Thoracic aorta (tissue), 2 donors: ENCODE data around the gene LDLRAD3. TPM values are rescaled to one million over a fixed set of nuclear protein-coding genes. Genes with fewer than 3 reads are reported as not detected.

Source experiments
- ATAC-seq: fragments of 150-250 bp; one replicate; pipeline ENCODE4 v1.8.0; 2017; ENCODE audit warnings: low read depth; ENCODE audit not compliant: insufficient number of reproducible peaks, low FRiP score
- DNase-seq: peaks from one replicate; pipeline ENCODE4 v3.0.0-alpha.2; 2020; ENCODE audit warnings: low spot score
- H3K27ac ChIP-seq, 2 donors: fragments of 200-600 bp; sonication (generic); 1 replicate in 1 of 2; 2 replicates in 1 of 2; pipeline ENCODE4 v1.5.1; 2016; ENCODE audit warnings: mild to moderate bottlenecking in 2 of 2, moderate library complexity in 2 of 2
- H3K27me3 ChIP-seq: fragments of 200-600 bp; sonication (generic); replicated peaks from 2 replicates; pipeline ENCODE4 v1.6.0; 2016; ENCODE audit warnings: mild to moderate bottlenecking; ENCODE audit not compliant: insufficient read depth
- H3K36me3 ChIP-seq: fragments of 200-600 bp; sonication (generic); one replicate; pipeline ENCODE4 v1.5.1; 2016
- H3K4me1 ChIP-seq, 2 donors: fragments of 200-600 bp; sonication (generic); 1 replicate in 1 of 2; 2 replicates in 1 of 2; pipeline versions ENCODE4 v1.5.1 to v1.6.0; 2016; ENCODE audit warnings: low read depth in 2 of 2, mild to moderate bottlenecking in 1 of 2; ENCODE audit not compliant: control insufficient read depth in 1 of 2
- H3K4me3 ChIP-seq: fragments of 200-600 bp; sonication (generic); 2 replicates; pipeline ENCODE4 v1.5.1; 2016; ENCODE audit warnings: mild to moderate bottlenecking
- H3K9me3 ChIP-seq: fragments of 200-600 bp; sonication (generic); 2 replicates; pipeline ENCODE4 v1.5.1; 2016
- total RNA-seq, 2 donors: library from RNA; depleted of rRNA; stranded (reverse); fragments of >200 nt; gene quantifications; one replicate each; pipeline versions ENCODE4 v1.1.0 to v1.2.3, GENCODE V29; 2016
- TF ChIP-seq, protein P1 (sequence below): fragments of 200-600 bp; sonication (generic); IDR thresholded peaks from one replicate; pipeline ENCODE4 v1.5.1; 2019; ENCODE audit warnings: antibody characterized with exemption

LDLRAD3 gene
- total RNA-seq, 2 donors from 2014 or later, result 6.1 to 17.2 TPM

DNA sequence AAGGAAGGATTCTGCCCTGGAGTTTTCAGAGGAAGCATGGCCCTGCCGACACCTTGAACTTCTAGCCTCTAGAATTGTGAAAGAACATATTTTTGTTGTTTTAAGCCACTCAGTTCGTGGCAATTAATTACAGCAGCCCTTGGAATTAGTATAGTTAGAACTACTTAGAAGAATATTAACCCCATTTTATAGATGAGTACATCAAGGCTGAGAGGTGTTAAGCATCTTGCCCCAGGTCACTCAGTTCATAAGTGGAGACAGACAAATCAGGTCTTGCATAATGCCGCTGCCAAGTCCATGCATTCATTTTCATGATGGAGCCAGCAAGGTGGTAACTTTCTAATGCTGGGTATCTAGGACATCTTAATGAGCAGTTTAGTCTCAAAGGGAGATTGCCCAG lies 26.6 kb downstream of the LDLRAD3 start:
- ATAC-seq (no peak), DNase-seq (no peak)
- H3K36me3 ChIP-seq, result no peaks in the 10 kb centered on the region
- H3K9me3 ChIP-seq, result no peaks in the 10 kb centered on the region
- H3K27me3 ChIP-seq, result no peaks in the 10 kb centered on the region
- no peak overlapping the region for H3K27ac ChIP-seq
- H3K4me1 ChIP-seq, result no peaks in the 10 kb centered on the region
- no peak overlapping the region for H3K4me3 ChIP-seq
- TF ChIP-seq, protein P1, sequence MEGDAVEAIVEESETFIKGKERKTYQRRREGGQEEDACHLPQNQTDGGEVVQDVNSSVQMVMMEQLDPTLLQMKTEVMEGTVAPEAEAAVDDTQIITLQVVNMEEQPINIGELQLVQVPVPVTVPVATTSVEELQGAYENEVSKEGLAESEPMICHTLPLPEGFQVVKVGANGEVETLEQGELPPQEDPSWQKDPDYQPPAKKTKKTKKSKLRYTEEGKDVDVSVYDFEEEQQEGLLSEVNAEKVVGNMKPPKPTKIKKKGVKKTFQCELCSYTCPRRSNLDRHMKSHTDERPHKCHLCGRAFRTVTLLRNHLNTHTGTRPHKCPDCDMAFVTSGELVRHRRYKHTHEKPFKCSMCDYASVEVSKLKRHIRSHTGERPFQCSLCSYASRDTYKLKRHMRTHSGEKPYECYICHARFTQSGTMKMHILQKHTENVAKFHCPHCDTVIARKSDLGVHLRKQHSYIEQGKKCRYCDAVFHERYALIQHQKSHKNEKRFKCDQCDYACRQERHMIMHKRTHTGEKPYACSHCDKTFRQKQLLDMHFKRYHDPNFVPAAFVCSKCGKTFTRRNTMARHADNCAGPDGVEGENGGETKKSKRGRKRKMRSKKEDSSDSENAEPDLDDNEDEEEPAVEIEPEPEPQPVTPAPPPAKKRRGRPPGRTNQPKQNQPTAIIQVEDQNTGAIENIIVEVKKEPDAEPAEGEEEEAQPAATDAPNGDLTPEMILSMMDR, result no peak

DNA sequence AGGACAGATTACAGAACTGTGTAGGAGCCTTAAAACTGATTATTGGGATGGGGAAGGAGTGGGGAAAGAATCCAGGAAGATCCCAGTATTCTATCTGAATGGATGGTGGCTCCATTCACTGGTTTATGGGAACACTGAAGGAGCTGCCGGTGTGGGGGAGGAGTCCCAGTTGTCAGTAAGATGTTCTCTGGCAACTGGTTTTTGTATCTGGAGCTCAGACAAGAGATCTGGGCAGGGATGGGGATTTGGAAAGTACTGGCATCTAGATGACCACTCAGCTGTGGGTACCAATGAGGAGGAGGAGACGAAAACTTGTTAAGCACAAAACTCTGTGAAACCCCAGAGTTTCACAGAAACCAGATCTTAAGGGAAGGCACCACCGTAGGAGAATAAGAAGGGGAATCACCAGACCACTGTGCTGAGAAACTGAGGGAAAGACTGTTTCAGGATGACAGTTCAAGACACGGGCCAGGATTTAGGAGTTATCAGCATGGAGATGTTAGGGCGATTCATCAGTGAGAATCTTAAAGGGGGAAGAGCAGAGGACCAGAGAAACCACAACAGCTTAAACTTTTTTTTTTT lies 28.1 kb downstream of the LDLRAD3 start:
- Histone ChIP-seq H3K4me1 (no peaks in the 10 kb centered on the region), H3K36me3 (no peaks in the 10 kb centered on the region), H3K27ac (no peak overlapping the region), H3K4me3 (no peak overlapping the region), H3K9me3 (no peaks in the 10 kb centered on the region), H3K27me3 (no peaks in the 10 kb centered on the region)
- no peak for DNase-seq
- TF ChIP-seq, protein P1, result no peak
- ATAC-seq, result no peak

DNA sequence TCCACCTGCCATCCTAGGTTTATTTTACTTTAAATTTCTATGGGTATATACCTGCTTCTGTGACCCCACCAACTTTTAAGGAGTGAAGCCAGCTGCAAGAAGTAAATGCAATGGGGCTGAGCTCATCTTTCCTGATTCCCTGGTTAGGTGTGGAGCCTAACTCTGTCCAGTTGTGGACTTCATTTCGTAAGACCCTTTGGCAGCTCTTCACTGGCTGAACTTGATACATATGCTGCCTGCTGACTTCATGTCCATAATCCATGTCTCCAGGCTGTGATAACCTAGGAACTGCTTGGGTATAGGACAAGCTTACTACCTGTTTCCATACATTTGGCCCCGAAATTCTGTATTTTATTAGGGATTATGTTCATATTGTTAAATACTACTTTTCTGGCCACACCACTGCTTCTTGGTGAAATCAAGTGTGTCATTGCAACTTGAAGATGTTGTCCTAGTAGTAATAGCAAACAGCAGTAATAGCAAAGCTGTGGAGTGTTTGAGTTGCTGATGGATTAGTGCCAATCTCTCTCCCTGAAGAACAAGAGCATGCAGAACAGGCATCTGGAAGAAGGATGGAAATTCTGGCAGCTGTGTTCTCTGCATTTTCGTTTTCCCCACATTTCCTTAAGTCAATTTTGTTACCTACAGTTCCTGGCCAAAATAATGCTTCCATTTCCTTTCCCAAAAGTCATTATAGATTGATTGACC lies 31.2 kb downstream of the LDLRAD3 start:
- Histone ChIP-seq H3K27me3 (no peaks in the 10 kb centered on the region), H3K27ac (no peak overlapping the region), H3K4me3 (no peak overlapping the region), H3K4me1 (no peaks in the 10 kb centered on the region), H3K9me3 (no peaks in the 10 kb centered on the region), H3K36me3 (no peaks in the 10 kb centered on the region)
- DNase-seq (no peak), ATAC-seq (no peak)
- TF ChIP-seq, protein P1, result no peak

DNA sequence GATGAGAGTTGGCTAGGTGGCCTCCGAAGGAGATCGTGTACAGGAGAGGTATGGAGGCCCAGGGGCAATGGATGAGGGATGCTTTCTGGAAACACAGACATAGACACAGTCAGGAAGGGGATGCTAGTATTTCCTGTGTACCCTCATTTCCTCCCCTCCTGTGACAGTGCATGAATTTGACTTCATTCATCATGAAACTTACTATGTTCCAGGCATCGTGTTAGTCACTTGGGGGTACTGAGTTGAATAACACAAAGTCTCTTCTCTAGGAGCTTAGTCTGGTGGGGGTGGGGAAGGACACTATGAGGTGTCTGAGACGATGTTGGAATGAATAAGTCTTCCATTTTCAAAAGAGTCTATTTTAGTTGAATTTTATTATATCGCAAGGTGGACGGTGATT lies 32.6 kb downstream of the LDLRAD3 start:
- no peaks in the 10 kb centered on the region for H3K36me3 ChIP-seq
- no peaks in the 10 kb centered on the region for H3K27me3 ChIP-seq
- no peaks in the 10 kb centered on the region for H3K9me3 ChIP-seq
- no peak for ATAC-seq
- no peak overlapping the region for H3K4me3 ChIP-seq
- TF ChIP-seq, protein P1, result no peak
- no peak overlapping the region for H3K27ac ChIP-seq
- no peak for DNase-seq
- H3K4me1 ChIP-seq, result peaks cover 3 to 4% of the 10 kb centered on the region in 2 donors

DNA sequence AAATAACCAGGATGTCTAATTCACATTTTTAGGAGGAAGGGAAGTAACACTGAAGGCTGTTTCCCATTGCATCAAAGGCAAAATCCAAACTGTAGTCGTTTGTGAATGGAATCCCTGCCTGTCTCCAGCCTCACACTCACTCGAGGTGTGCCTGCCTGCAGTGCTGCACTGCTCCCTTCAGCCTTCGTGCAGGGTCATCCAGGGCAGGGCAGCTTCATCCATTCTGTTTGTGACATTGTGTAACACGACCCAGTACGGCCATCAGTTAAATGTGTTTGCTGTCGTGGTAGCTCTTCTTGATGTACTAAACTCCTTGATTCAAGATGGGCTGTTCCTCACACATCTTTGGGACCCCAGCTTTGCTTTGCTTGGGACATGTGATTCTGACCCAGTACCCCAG lies 34.3 kb downstream of the LDLRAD3 start:
- H3K9me3 ChIP-seq, result no peaks in the 10 kb centered on the region
- H3K27ac ChIP-seq, result no peak overlapping the region
- TF ChIP-seq, protein P1, result no peak
- H3K4me1 ChIP-seq, result peaks cover 9 to 15% of the 10 kb centered on the region in 2 donors
- H3K36me3 ChIP-seq, result no peaks in the 10 kb centered on the region
- no peak overlapping the region for H3K4me3 ChIP-seq
- DNase-seq (no peak), ATAC-seq (no peak)
- no peaks in the 10 kb centered on the region for H3K27me3 ChIP-seq
